Middle frontal gyrus (tissue), 1 donor: Measurements from ENCODE around the gene TCERG1L.
"Not testable (repeated sequence)": the region's sequence is repeated elsewhere in the genome, so short reads cannot be mapped to it uniquely, and the experiment has no call there.

Experiments
- DNase-seq: peaks from one replicate; pipeline ENCODE4 v3.0.0-alpha.2; 2015; ENCODE audit warnings: low spot score; ENCODE audit errors: extremely low spot score

The TCERG1L gene

GRCh38 chr10:131311661-131312477, at the start of gene TCERG1L:
Gene TCERG1L, minus strand, starts transcription at chr10:131311721. Its CDS starts 86 bp downstream, at chr10:131311635.
- no peak for DNase-seq

DNA sequence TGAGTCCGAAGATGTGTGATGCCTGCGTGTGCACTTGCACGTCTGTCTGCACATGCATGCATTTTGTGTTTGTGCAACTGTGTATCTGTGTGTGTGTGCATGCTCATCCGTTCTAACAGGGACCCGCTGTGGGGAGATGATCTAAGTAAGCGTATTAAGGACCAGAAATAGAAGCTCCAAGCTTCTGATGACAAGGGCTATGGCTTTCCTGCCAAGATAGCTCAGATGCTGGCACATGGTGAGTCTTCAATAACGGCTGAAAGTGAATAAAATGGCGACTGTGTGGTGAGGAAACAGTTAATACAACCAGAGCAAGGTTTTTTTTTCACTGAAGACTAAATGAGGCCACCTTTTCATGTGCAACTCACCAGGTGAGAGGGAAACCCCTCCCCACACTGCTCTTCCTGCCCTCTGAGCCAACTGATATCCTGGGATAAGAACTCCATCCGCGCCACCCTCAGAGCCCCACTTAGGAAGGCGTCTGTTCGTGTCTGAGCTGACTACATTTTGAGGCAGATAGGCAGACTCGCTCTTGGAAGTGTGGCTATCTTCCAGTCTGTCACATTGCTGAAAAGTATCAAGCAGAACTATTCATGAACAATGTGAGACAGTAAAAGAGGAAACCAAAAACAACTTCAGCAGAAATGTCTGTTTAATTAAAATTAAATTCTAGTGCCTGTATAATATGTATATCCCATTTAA, 47.4 kb upstream of the TCERG1L start:
- no peak for DNase-seq

DNA sequence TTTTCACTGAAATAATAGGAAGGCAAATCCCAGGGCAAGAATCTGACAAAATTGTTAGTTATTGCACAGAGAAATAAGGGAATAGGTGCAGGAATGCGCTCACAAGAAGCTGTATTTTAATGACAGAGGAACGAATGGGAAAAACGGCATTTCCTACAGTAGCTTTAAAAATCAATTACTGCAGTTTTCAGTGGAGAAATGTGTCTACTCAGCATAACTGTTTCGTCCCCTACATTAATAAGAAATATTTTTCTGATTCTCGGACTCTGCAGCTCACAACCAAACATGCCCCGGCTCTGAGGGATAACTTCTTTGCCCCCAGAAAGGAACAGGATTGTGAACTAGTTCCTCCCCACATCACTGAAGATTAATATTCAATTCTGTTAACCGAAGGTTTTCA, 44.9 kb upstream of the TCERG1L start:
- no peak for DNase-seq

- no peak for DNase-seq
Observed at GRCh38 chr10:131355881-131356280, 44.4 kb upstream of the TCERG1L start.

GRCh38 chr10:131355056-131355455, 43.5 kb upstream of the TCERG1L start:
- DNase-seq, result no peak

DNA sequence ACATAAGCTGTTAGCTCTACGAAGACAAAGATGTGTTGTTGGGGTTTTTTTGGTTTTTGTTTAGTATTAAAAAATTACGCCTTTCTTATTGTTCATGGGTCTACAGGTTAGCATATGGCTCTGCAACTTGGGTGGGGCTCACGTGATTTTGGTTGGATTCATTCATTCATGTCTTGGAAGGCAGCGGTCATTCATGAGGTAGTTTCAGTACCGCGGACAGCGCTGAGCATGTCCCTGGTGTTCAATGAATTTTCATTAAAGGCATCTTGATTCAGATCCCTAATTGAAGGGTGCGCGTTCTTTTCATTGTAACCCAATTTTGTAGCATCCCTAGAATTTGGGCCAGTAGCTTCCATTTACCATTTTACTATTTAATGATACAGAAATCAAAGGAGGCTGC, 42.9 kb upstream of the TCERG1L start:
- no peak for DNase-seq

DNA sequence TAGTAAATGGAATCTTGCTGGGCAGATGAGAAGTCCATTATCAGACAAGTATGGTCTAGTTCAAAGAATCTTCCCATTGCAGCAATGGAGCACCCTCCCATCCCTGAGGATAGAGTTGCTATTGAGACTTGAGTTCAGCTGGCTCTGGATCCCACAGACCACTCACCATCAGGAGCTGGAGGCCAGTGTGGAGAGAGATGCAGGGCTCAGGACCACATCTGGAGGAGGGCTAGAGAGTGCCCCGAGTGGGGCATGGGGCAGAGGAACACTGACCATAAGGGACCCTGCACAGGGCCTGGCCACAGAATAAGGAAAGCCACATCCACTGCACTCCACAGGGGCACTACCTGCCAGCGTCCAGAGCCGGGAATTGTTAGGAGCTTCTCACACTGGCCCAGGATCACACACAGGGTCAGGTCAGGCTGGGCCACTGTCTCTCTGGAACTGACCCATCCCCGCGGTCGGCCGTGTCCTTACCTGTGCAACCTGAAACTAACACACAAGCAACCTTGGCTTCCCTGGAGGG, 41.3 kb upstream of the TCERG1L start:
- no peak for DNase-seq

GRCh38 chr10:131350660-131351059, 39.1 kb upstream of the TCERG1L start:
- DNase-seq, result no peak

- no peak for DNase-seq
Observed at GRCh38 chr10:131350245-131350644, 38.7 kb upstream of the TCERG1L start.

- no peak for DNase-seq
Observed at GRCh38 chr10:131346456-131346855, 34.9 kb upstream of the TCERG1L start.

DNA sequence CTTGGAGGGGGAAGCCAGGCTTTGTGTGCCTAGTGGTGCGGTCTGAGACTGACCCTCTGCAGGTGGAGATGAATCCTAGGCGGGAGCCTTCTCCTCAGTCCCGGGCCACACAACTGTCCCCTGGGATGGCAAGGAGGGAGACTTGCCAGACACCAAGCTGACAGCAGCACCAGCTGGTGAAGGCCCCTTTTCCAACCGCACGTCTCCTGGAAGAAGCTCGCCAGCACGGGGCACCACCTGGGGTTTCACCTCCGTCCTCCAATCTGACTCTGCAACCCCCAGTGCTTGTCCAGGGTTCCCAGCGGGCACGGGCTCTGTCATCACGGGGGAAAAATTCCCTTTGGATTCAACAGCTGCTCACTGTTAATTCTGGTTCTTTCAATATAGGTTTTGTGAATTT, 34.2 kb upstream of the TCERG1L start:
- DNase-seq, result no peak

- DNase-seq, result no peak
Observed at GRCh38 chr10:131344747-131345146, 33.2 kb upstream of the TCERG1L start.

DNA sequence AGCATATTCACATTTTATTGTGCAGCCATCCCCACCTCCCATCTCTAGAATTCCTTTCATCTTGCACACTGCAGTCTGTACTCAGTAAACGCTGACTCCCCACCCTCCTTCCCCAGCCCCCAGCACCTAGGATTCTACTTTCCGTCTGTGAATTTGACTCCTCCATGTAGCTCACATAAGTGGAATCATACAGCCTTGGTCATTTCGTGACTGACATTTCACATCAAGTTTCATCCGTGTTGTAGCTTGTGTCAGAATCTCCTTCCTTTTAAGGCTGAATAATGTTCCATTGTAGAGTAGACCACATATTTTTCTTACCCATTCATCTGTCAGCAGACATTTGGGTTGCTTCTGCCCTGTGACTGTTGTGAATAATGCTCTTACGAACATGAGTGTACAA, 26.2 kb upstream of the TCERG1L start:
- no peak for DNase-seq

- no peak for DNase-seq
Observed at GRCh38 chr10:131332821-131333220, 21.3 kb upstream of the TCERG1L start.

GRCh38 chr10:131323880-131324279, 12.4 kb upstream of the TCERG1L start:
- DNase-seq, result no peak

DNA sequence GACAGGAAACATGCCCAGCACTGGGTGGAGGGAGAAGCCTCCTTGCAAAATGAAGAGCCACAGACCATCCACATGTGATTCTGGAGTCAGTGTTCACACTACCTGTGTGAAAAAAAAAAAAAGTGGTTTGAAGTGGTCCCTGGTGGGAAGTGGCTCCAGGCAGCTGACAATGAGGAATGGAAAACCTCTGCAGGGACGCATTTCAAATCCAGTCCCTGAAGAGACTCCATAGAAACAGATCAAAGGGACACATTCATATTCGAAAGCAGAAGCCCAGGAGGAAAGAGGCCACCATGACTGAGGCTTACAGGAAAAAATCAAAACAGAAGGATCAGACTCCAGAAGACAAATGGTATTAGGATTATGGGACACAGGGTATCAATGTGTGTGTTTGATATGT, 11.5 kb upstream of the TCERG1L start:
- DNase-seq, result no peak

- DNase-seq, result not testable (repeated sequence)
Observed at GRCh38 chr10:131322575-131322974, 11.1 kb upstream of the TCERG1L start.

DNA sequence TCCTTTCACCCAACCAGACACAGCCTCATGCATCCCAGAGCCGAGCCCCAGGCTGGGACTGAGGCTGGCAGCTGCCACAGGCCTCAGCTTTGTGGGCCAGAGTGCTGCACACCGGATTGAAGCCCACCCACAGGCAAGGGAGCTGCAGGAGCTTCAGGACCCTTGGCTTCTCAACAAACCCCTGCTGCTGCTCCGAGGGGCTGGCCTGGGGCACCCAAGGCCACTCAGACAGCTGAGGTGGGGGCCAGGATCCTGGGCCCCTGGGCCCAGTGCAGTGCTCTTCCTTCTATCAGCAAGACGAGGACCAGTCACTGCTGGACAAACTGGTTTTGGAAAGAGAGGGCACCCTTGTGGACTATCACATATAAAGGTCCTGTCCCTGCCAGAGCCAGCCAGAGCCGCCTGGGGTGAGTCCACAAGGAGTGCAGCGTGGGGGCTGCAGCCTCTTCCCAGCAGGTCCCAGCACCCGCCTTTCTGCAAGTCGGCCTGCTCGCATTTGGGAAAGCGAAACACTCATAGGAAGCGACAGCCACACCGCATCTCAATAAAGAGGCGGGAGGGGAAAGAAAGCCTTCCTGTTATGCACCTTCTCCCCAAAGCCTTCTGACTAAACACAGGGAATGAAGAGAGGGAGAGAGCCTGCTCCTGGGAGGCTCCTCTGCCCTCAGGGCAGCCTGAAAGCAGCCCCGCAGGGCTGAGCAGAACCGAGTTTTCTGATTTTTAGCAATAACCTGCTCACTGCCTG, 9.5 kb upstream of the TCERG1L start:
- DNase-seq, result no peak

- no peak for DNase-seq
Observed at GRCh38 chr10:131318814-131319213, 7.3 kb upstream of the TCERG1L start.

DNA sequence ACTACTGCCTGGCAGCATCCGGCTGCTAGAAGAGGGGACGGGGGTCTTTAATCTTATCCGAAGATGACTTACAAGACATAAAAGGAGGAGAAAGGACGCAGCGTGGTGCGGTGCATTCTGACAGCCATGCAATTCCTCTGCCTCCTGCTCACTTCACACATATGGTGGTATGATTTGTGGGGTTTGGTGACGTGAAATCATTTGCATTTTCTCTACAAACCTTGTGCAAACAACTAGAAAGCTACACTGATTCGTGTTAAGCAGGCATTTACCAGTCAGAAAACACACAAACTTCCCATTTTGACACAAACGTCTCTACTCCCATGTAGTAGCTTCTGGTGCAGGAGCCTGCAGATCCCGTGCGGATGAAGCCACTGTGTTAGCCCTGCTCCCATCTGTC, 6.8 kb upstream of the TCERG1L start:
- no peak for DNase-seq

- no peak for DNase-seq
Observed at GRCh38 chr10:131316321-131317075, 5.0 kb upstream of the TCERG1L start.
